HG03108 (cell line): Measurements from ENCODE around the gene IL17REL.
"Not testable (repeated sequence)": the region's sequence is repeated elsewhere in the genome, so short reads cannot be mapped to it uniquely, and the experiment has no call there.

Source experiments
- ATAC-seq: cut with Tn5 transposase; IDR thresholded peaks from one replicate; pipeline ENCODE4 v1.9.1; 2021; ENCODE audit warnings: moderate library complexity; ENCODE audit not compliant: unreplicated experiment

IL17REL gene

DNA sequence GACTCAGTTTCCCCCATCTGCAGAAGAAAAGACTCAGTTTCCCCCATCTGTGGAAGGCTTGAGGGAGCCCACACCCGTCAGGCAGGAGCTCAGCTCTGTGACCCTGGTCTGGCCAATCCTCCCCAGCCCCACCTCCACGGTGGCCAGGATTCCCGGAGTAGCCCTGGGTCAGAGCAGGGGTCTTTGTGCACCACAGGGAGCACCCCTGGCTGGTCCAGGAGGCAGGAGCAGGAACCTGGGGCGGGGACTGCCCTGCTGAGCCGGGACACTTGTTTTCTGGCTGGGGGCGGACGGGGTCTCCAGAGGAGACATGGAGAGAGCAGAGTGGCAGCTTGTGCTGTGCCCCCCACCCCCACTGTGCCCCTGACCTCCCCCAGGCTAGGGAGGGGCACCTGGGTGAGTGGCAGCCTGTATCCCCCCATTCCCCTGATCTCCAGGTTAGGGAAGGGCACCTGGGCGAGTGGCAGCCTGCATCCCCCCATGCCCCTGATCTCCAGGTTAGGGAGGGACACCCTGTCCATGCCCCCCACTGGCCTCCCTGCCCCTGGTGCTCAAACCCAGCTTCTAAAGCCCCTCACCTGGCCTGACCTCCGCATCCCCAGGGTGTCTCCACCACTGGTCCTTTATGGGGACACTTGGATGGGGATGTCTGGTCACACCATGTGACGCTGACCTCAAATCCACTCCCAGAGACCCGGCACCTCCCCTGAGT is 18.8 kb downstream of the IL17REL start:
- no peak for ATAC-seq

GRCh38 chr22:49992921-49993648 is 19.5 kb downstream of the IL17REL start:
- ATAC-seq: no peak

- ATAC-seq: no peak
Measured at GRCh38 chr22:49991907-49992533, 20.5 kb downstream of the IL17REL start.

- ATAC-seq: no peak
Measured at GRCh38 chr22:49991167-49991566, 21.4 kb downstream of the IL17REL start.

DNA sequence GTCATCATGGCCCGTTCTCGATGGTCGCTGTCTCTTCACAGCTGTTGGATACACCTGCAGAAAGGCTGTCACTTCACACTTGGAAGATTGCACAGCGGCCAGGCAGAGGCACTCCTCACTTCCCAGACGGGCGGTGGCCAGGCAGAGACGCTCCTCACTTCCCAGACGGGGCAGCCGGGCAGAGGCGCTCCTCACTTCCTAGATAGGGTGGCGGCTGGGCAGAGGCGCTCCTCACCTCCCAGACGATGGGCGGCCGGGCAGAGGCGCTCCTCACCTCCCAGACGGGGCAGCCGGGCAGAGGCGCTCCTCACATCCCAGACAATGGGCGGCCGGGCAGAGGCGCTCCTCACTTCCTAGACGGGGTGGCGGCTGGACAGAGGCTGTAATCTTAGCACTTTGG is 22.7 kb downstream of the IL17REL start:
- not testable (repeated sequence) for ATAC-seq

- no peak for ATAC-seq
Measured at GRCh38 chr22:49986325-49986724, 26.2 kb downstream of the IL17REL start.

DNA sequence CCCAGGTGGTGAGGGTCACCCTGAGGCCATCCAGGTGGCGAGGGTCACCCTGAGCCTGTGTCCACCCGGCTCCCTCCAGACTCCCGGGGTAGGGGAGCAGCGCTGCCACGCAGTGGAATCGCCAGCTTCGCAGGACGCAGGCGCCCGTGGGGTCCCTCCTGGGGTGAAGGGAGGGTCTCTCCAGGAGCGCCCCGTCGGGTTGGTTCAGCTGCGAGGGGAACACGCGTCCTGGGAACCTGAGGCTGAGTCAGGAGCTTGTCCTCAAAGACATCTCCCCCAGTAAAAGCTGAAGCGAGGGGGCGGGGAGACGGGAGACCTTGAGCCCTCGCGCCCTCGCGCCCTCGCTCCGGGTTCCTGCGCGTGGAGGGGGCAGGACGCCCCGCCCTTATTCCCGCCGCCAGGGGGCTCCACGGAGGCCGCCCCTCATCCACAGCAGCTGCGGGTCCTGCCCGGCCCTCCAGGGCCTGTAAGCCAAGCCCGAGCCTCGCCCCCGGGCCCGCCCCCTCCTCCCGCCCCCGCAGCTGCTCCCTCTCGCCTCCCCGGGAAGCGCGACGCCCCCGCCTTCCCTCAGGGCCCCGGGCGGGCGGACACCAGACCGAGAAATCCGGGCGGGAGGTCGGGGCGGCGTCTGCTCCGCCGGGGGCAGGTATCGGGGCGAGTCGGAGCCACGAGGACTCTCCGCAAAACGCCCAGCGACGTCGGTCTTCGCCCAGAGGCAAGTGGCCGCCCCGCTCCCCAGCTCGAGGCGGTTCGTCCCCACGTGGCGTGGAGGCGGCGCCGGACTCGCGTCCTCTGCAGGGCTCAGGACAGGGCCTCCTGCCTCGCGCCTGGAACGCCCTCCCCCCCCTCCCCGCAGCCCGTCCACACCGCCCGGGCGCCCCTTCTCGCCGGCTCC is 29.2 kb downstream of the IL17REL start:
- ATAC-seq: no peak

DNA sequence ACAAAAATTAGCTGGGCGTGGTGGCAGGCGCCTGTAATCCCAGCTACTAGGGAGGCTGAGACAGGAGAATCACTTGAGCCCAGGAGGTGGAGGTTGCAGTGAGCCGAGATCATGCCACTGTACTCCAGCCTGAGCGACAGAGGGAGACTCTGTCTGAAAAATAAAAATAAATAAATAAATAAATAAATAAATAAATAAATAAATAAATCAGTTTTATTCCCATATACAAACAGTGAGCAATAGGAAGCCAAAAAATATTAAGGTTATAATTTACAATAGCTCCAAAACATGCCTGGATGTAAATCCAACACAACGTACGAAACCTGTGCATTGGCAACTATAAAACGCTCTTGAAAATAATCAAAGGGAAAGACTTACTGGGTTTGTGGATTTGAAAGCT is 30.8 kb downstream of the IL17REL start:
- ATAC-seq: not testable (repeated sequence)

GRCh38 chr22:49979587-49980264 is 32.8 kb downstream of the IL17REL start:
- ATAC-seq: no peak

DNA sequence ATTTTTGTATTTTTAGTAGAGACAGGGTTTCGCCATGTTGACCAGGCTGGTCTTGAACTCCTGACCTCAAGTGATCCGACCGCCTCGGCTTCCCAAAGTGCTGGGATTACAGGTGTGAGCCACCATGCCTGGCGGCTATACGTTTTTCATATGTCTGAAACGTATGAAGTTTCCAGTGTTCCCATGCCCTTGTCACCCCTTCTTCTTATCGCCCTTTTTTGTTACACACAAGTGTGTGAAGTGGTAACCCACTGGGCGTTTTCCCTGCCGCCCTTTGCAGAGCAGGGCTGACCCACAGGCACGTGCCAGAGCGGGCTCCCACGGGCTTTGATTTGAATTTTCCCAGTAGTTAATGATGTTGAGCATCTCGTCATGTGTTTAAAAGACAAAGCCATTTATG is 35.0 kb downstream of the IL17REL start:
- no peak for ATAC-seq

DNA sequence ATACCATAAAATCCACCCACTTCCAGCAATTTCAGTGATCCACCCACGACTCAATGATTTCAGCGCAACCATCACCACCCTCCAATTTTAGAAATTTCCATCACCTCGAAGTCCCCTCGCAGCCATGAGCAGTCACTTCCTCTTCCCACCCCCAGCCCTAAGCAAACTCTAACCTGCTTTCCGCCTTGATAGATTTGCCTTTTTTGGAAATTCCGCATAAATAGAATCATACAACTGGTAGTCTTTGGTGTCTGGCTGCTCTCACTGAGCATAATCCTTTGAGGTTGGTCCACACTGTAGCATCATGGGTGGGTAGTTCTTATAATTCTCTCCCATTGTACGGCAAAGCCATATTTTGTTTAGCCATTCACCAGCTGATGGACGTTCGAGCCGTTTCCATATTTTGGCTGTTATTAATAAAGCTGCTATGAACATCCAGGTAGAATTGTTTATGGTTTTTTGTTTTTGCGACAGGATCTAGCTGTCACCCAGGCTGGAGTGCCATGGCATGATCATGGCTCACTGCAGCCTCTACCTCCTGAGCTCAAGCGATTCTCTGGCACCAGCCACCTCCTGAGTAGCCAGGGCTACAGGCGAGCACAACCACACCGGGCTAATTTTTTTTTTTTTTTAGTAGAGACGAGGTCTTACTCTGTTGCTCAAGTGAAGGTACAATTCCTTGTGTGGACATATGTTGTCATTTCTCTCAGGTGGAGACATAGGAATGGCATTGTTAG is 36.0 kb downstream of the IL17REL start:
- ATAC-seq: no peak

DNA sequence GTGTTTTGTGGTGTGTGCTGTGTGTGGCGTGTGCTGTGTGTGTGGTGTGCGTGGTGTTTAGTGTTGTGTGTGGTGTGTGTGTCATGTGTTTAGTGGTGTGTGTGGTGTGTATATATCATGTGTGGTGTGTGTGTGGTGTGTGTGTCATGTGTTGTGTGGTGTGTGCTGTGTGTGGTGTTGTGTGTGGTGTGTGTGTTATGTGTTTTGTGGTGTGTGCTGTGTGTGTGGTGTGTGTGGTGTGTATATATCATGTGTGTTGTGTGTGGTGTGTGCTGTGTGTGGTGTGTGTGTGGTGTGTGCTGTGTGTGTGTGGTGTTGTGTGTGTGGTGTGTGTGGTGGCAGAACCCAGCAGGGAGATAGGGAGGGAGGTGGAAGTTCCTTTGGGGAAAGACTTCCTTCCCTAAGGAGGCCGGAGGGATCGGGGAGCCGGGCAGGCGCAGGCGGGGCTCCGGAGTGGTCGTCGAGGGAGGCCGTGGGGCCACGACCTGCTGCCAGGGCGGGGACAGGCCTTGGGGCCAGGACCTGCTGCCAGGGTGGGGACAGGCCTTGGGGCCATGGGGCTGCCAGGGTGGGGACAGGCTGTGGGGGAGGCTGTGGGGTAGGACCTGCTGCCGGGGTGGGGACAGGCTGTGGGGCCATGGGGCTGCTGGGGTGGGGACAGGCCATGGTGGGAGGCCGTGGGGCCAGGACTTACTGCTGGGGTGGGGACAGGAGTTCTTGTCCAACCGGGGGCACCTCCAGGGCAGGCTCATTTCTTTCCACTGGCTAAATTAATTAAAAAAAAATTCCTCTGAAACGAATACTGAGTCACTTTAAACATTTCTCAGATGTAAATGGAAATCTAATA is 36.8 kb downstream of the IL17REL start:
- ATAC-seq: no peak

DNA sequence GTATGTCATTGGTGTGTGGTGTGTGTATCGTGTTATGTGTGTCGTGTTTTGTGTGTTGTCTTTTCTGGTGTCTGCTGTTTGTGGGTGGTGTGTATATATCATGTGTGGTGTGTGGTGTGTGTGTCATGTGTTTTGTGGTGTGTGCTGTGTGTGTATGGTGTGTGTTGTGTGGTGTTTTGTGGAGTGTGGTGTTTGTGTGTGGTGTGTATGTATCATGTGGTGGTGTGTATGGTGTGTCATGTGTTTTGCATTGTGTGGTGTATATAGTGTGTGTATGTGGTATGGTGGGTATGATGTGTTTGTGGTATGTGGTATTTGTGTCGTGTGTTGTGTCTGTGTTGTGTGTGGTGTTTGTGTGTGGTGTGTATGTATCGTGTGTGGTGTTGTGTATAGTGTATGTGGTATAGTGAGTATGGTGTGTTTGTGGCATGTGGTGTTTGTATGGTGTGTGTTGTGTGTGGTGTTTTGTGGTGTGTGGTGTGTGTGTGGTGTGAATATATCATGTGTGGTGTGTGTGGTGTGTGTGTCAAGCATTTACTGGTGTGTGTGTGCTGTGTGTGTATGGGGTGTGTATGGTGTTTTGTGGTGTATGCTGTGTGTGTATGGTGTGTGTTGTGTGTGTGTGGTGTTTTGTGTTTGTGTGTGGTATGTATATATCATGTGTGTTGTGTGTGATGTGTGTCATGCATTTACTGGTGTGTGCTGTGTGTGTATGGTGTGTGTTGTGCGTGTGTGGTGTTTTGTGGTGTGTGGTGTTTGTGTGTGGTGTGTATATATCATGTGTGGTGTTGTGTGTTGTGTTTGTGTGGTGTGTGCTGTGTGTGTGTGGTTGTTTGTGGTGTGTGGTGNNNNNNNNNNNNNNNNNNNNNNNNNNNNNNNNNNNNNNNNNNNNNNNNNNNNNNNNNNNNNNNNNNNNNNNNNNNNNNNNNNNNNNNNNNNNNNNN is 39.3 kb downstream of the IL17REL start:
- no peak for ATAC-seq

- ATAC-seq: no peak
Measured at GRCh38 chr22:49972163-49973017, 40.2 kb downstream of the IL17REL start.

DNA sequence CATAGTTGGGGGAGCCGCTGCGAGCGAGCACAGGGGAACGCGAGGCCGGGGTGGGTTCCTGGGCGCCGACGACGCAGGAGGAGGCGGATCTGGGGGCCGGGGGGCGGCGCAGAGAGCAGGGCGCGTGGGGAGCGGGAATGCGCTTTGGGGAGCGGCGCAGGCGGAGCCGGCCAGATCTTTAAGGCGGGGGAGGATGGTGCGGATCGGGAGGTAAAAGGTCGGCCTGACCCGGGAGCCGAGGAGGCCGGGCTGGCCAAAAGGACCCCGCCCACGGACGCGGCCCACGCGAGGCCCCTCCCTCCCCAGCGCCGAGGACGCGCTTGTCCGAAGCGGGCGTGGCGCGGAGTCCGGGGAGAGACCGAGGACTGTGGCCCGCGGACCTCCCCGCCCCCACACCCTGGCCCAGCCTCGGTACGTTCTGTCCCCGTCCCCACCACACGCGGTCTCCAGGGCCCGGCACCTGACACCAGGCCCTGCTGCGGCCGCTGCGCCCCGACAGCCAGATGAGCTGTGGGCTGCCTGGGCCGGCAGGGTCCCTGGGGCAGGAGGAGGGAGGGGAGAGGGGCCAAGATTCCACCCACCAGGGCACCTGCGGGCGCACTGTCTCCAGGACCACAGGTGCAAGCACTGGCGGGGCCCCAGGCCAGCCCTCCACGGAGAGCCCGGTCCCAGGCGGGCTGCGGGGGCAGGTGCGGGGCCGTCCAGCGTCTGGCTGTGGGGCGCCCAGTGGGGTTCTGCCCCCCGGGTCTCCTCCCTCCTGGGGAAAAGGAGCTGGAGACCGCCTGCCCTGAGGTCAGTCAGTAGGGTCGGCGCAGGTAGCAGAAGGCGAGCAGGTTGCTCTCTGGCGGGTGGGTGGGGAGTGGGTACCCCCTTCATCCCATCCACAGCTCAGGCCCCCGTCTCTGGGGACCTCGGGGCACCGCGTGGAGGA is 41.1 kb downstream of the IL17REL start:
- ATAC-seq: peak; percentile 17
